Measurements from ENCODE around the gene ZMIZ2. TPM values are rescaled to one million over a fixed set of nuclear protein-coding genes. Genes with fewer than 3 reads are reported as not detected.
"Not testable (repeated sequence)": the region's sequence is repeated elsewhere in the genome, so short reads cannot be mapped to it uniquely, and the experiment has no call there.

Gene ZMIZ2
- total RNA-seq, 4 donors from 2014 or later, result 13.5 to 26.3 (median 15.3) TPM

DNA sequence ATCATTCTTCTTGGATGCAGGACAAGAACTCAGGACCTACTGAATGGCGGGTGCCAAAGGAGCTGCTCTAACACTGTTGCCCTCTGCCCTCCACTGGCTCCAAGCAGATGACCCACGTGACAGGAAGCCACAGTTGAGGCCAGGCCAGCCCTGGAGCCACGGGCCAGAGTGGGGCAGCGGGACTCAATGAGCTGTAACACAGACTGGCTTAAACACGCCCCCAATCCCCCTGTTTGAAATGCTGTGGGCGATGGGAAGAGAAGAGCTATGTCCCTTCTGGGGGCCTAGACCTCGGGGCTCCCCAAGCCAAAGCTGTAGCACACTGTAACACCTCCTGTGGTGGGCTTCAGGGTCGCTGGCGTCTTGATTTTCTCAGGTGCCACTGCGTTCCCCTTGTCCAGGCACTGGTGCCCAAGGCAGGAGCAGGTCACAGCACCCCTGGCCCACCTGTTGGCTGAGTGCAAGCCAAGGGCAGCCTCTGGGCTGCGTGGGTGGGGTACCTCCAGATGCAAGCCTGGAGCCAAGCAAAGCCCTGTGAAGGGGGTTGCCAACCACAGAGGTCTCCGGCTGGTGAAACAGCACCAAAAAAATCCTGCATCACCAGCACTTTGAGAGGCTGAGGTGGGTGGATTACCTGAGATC, 18.6 kb upstream of the ZMIZ2 start:
- no peak for ATAC-seq (ENCODE audit: low FRiP score)
- TF ChIP-seq, protein P1, sequence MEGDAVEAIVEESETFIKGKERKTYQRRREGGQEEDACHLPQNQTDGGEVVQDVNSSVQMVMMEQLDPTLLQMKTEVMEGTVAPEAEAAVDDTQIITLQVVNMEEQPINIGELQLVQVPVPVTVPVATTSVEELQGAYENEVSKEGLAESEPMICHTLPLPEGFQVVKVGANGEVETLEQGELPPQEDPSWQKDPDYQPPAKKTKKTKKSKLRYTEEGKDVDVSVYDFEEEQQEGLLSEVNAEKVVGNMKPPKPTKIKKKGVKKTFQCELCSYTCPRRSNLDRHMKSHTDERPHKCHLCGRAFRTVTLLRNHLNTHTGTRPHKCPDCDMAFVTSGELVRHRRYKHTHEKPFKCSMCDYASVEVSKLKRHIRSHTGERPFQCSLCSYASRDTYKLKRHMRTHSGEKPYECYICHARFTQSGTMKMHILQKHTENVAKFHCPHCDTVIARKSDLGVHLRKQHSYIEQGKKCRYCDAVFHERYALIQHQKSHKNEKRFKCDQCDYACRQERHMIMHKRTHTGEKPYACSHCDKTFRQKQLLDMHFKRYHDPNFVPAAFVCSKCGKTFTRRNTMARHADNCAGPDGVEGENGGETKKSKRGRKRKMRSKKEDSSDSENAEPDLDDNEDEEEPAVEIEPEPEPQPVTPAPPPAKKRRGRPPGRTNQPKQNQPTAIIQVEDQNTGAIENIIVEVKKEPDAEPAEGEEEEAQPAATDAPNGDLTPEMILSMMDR (IDR thresholded peaks at IDR 0.05), result no peak
- no peak for DNase-seq (ENCODE audit: low spot score)

DNA sequence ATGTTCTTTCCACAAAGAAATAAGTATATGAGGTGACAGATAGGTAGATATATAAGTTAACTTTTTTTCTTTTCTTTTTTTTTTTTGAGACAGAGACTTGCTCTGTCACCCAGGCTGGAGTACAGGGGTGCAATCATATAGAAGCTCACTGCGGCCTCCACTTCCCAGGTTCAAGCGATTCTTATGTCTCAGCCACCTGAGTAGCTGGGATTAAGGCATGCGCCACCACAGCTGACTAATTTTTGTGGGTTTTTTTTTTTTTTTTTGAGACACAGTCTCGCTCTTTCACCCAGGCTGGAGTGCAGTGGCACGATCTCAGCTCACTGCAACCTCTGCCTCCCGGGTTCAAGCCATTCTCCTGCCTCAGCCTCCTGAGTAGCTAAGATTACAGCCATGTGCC, 15.7 kb upstream of the ZMIZ2 start:
- ATAC-seq (ENCODE audit: low FRiP score); DNase-seq (ENCODE audit: low spot score): not testable (repeated sequence)

DNA sequence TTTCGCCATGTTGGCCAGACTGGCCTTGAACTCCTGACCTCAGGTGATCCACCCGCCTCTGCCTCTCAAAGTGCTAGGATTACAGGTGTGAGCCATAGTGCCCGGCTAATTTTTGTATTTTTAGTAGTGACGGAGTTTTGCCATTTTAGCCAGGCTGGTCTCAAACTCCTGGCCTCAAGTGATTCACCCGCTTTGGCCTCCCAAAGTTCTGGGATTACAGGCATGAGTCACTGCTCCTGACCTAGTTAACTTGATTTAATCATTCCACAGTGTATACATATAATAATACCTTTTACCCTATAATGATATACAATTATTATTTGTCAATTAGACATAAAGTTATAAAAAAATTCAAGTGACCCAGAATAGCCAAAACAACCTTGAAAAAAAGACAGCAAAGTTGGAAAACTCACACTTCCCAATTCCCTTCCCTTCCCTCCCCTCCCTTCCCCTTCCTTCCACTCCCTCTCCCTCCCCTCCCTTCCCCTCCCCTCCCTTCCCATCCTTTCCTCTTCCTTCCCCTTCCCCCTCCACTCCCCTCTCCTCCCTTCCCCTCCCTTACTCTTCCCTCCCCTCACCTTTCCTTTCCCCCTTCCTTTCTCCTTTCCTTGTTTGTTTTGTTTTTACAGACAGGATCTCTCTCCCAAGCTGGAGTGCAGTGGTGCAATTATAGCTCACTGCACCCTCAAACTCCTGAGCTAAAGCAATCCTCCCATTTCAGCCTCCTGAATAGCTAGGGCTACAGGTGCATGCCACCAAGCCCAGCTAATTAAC, 14.8 kb upstream of the ZMIZ2 start:
- ATAC-seq (ENCODE audit: low FRiP score) (no peak), DNase-seq (ENCODE audit: low spot score) (no peak)
- TF ChIP-seq, protein P1 (IDR thresholded peaks at IDR 0.05), result no peak

DNA sequence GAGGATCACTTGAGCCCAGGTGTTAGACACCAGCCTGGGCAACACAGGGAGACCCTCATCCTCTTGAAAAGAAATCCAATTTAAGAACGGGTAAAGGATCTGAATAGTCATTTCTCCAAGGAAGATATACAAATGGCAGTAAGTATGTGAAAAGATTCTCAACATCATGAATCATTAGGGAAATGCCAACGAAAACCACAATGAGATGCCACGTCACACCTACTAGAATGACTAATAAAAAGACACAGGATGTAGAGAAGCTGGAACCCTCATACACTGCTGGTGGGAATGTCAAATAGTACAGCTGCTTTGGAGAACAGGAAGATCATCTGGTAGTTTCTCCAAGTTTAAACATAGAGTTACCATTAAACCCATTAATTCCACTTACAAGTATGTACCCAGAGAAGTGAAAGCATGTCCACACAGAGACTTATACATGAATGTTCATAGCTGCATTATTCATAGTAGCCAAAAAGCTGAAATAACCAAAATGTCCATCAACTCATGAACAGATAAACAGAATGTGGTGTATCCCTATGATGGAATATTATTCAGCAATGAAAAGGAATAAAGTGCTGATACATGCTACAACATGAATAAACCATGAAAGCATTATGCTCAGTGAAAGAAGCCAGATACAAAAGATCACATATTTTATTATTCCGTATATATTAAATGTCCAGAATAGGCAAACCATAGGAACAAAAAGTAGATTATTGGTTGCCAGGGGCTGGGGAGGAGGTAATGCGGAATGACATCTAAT, 13.1 kb upstream of the ZMIZ2 start:
- TF ChIP-seq, protein P1 (IDR thresholded peaks at IDR 0.05), result no peak
- ATAC-seq (ENCODE audit: low FRiP score), result no peak

DNA sequence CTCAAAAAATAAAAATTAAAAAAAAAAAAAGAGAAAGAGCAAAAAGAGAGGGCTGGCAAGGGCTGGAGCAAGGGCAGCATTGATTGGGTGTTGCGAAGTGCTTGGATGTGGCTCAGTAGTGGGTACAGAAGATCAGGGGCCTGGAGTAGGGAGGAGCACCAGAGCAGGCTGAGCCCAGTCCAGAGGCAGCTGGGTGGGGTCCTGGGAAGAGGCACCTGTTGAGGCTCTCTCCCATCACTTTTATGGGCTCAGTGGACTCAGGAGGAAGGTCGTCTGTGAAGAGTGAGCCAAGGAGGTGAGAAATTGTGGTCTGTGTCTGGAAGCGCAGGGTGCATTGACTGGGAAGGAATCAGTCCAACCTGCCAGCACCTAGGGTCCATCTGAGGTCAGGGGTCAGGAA, 11.8 kb upstream of the ZMIZ2 start:
- TF ChIP-seq, protein P1 (IDR thresholded peaks at IDR 0.05), result no peak
- DNase-seq (ENCODE audit: low spot score) (no peak), ATAC-seq (ENCODE audit: low FRiP score) (no peak)

More for the DNA sequence above, 13.1 kb upstream of the ZMIZ2 start:
- no peak for DNase-seq (ENCODE audit: low spot score)

DNA sequence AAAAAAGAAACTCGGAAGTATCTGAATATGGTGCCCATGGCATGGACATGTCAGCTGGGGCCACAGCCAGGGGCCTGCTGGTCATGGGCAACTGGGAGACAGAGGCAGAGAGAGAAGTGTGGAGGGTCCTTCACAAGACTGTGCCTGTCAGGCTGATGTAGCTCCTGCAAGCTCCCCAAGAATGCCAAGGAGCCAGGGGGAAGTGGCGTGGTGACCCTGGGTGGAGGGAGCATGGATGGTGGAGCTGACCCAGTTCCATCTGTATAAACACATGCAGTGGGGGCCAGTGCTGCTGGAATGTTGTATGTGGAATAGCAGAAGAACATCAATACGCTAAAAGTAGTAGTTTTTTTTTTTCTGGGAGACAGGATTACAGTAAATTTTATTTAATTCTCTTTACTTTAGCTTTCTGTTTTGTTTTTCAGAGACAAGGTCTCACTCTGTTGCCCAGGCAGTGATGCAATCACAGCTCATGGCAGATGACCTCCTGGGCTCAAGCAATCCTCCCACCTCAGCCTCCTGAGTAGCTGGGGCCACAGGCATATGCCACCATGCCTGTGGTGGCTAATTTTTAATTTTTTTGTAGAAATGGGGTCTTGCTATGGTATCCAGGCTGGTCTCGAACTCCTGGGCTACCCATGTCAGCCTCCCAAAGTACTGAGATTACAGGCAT, 10.5 kb upstream of the ZMIZ2 start:
- ATAC-seq (ENCODE audit: low FRiP score), result no peak
- TF ChIP-seq, protein P1 (IDR thresholded peaks at IDR 0.05), result no peak
- no peak for DNase-seq (ENCODE audit: low spot score)

Measured in omental fat pad (tissue), 4 donors.